Stimulated activated CD4-positive, alpha-beta T cell treated with anti-CD3 and anti-CD28 coated beads, Interleukin-1b, Interleukin-23, amount 100 ng/mL, for 4 hours (primary cell): ENCODE results near the gene SEC61A2.

Experiments used
- DNase-seq, 2 donors: peaks; one replicate each; pipeline ENCODE4 v3.0.0-alpha.2; 2020; ENCODE audit warnings: low read depth in 2 of 2

The SEC61A2 gene

GRCh38 chr10:12196531-12197211 lies 67.2 kb downstream of the SEC61A2 start:
- DNase-seq = no peak

DNA sequence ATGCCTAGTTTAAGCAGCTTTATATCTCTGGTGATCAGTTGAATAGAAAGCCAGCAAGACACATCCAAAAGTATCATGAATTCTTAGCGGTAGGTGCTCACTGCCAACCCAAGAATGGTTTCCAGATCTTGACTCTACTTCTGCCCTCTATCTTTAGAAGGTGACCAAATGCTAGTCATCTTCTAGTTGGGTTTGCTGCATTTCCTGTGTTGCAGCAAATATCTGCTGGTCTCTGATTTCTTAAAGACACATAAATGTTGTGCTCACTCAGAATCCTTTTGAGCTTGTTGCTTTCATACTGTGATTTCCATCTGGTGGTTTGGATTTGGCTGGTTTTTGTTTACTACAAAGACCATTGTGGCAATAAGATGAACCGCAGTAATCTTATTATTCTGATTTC lies 68.7 kb downstream of the SEC61A2 start:
- no peak for DNase-seq

DNA sequence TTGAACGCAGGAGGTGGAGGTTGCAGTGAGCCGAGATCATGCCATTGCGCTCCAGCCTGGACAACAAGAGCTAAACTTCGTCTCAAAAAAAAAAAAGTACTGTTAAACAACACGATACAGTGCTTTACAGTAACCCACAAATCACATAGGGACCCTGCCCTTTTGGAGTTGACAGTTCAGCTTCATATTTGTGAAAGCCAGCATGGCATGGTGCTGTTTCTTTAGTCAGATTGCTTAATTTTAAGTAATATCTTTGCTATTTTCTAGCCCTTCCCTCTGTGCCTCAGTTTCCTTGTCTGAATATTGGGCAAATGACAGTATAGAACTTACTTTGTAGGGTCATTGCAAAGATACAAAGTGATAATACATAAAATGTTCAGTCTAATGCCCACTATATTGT lies 71.4 kb downstream of the SEC61A2 start:
- no peak for DNase-seq

GRCh38 chr10:12201543-12201942 lies 72.1 kb downstream of the SEC61A2 start:
- DNase-seq = no peak

GRCh38 chr10:12202226-12202625 lies 72.7 kb downstream of the SEC61A2 start:
- no peak for DNase-seq

DNA sequence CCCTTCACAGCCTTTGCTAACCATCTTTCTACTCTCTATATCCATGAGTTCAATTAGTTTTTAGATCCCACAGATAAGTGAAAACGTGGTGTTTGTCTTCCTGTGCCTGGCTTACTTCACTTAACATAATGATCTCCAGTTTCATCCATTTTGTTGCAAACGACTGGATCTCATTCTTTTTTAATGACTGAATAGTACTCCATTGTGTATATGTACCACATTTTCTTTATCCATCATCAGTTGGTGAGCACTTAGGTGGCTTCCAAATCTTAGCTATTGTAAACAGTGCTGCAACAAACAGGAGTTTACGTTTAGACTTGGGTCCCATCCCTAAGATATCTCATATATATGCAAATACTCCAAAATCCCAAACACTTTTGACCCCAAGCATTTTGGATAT lies 75.6 kb downstream of the SEC61A2 start:
- DNase-seq = no peak

DNA sequence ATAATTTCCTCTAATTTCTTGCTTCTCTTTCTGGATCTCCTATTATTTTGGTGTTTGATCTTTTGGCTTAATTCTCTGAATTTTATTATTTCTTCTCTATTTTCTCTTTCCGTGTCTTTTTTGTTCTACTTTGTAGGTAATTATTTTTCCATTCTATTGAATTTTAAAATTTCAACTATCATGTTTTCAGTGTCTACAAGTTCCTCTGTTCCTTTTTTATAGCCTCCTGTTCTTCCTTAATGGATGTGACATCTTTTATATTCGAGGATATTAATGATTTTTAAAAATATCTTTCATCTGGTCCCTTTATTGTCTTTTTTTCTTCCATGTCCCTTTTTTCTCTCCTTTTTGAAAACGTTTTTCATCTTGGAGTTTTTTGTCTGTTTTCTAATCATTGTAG lies 77.6 kb downstream of the SEC61A2 start:
- DNase-seq = no peak

DNA sequence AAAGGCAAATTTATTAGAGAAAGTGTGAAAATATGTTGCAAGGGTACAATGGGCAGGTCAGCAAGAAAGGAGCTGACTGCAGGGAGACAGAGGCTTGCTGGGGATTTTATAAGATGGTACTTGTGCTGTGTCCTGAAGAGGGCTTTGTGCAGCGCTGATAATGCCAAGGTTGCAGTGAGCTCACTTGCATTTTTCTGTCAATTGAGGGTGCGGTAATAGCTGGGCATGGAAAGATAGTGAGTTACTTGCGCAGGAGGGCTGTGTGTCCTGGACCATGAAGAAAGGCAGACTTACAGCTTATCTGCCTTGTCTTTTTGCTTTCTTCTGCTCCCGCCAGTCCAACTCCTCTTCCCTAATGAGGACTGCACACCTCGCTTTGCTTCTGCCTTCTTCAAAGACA lies 79.0 kb downstream of the SEC61A2 start:
- DNase-seq = no peak

DNA sequence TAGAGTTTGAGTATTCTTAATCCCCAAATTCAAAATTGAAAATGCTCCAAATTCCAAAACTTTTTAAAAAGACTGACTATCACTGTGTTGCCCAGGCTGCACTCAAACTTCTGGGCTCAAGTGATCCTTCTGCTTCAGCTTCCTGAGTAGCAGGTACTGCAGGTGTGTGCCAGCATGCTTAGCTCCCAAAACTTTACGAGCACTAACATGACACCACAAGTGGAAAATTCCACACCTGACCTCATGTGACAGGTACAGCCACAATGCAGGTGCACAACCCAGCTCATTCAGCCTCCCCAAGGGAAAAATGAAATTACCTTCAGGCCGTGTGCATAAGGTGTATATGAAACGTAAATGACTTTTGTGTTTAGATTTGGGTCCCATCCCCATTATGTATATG lies 83.0 kb downstream of the SEC61A2 start:
- no peak for DNase-seq

- DNase-seq = no peak
Observed at GRCh38 chr10:12213621-12214020, 84.1 kb downstream of the SEC61A2 start.

DNA sequence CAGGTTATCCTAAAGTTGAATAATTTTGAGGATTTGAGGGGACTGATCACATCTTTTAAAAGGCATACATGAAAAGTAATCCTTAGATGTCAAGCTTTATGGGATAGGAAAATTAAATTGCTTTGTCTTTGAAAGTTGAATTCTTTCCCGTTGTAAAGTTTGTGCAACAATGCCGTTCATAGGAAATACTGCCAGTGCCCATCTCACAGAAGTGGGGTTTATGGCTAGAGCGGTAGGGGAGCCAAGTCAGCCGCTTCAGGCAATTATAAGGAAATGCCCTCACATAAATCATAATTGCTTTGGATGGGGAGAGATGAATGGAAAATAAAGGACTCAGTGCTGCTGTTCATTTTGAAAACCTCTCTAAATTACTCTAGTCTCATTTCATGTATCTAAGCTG lies 84.6 kb downstream of the SEC61A2 start:
- no peak for DNase-seq

GRCh38 chr10:12214763-12215218 lies 85.3 kb downstream of the SEC61A2 start:
- peak in 1 of 2 donors; percentile 34 for DNase-seq
